Tibial nerve (tissue), 4 donors: ENCODE results near the gene LRRIQ3. TPM values are rescaled to one million over a fixed set of nuclear protein-coding genes. Genes with fewer than 3 reads are reported as not detected.

Source experiments
- DNase-seq, 2 donors: peaks; one replicate each; pipeline ENCODE4 v3.0.0-alpha.2; 2019; ENCODE audit warnings: low spot score in 2 of 2
- H3K27ac ChIP-seq, 4 donors: fragments of 200-600 bp; sonication (generic) in 3 of 4; one replicate each; pipeline ENCODE4 v1.5.1; 2017 to 2019; ENCODE audit warnings: mild to moderate bottlenecking in 1 of 4
- H3K27me3 ChIP-seq, 2 donors: fragments of 200-600 bp; sonication (generic) in 1 of 2; one replicate each; pipeline versions ENCODE4 v1.5.1 to v1.6.0; 2017 to 2019
- H3K36me3 ChIP-seq, 3 donors: fragments of 200-600 bp; sonication (generic); one replicate each; pipeline ENCODE4 v1.5.1; 2018 to 2019
- H3K4me1 ChIP-seq, 4 donors: fragments of 200-600 bp; sonication (generic) in 3 of 4; one replicate each; pipeline ENCODE4 v1.5.1; 2017 to 2019
- H3K4me3 ChIP-seq, 4 donors: fragments of 200-600 bp; sonication (generic) in 3 of 4; one replicate each; pipeline ENCODE4 v1.5.1; 2017 to 2019; ENCODE audit warnings: mild to moderate bottlenecking in 1 of 4, moderate library complexity in 1 of 4
- H3K9me3 ChIP-seq, 4 donors: fragments of 200-600 bp; sonication (generic) in 3 of 4; one replicate each; pipeline ENCODE4 v1.5.1; 2017 to 2019
- EP300 ChIP-seq, 2 donors: sonication (generic); formaldehyde crosslinking; IDR thresholded peaks; one replicate each; pipeline ENCODE4 v1.6.1; 2017; ENCODE audit warnings: antibody characterized with exemption in 2 of 2, mild to moderate bottlenecking in 1 of 2
- POLR2A ChIP-seq, 2 donors: fragments of 450-650 bp; IDR thresholded peaks; one replicate each; pipeline ENCODE4 v1.6.1; 2017; ENCODE audit warnings: antibody characterized with exemption in 2 of 2, mild to moderate bottlenecking in 2 of 2, moderate library complexity in 2 of 2
- WGBS, 2 donors: methylation state at CpG; one replicate each; pipeline ENCODE4 v1.1.5; 2018; 5-methylcytosine and 5-hydroxymethylcytosine counted together
- total RNA-seq, 4 donors: library from RNA; depleted of rRNA; stranded (reverse); fragments of >200 nt; gene quantifications; one replicate each; pipeline ENCODE4 v1.1.0, GENCODE V29; 2016
- TF ChIP-seq, protein P1 (sequence below), 5 experiments: fragments of 200-600 bp in 3 of 5; fragments of 450-650 bp in 2 of 5; sonication (generic) in 3 of 5; IDR thresholded peaks; one replicate each; pipeline ENCODE4 v1.5.1; 2016 to 2019; ENCODE audit warnings: antibody characterized with exemption in 5 of 5, mild to moderate bottlenecking in 3 of 5, moderate library complexity in 2 of 5

Gene LRRIQ3
- total RNA-seq, 4 donors from 2014 or later = 0.20 to 1.3 (median 0.55) TPM

DNA sequence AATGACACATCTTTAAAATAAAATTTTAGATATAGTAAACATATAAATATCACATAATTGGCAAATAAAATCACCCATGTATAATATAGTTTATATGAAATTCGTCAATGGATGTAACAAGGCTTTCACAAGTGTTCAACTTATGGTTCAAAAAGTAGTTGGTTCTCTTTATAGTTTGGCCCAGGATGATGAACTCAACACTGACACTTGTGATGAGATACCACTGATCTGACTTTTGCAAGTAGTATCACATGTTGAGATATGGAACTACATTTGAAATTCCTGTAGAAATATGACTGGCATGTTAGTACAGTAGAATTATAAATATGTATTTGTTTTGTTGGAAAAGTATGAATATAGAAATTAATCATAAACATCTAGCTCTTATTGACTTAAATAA is 39.1 kb upstream of the LRRIQ3 start:
- Histone ChIP-seq H3K27me3 (no peaks in the 10 kb centered on the region), H3K27ac (no peak overlapping the region), H3K4me3 (no peak overlapping the region), H3K36me3 (peaks cover 0 to 26% (median 0%) of the 10 kb centered on the region in 3 donors), H3K9me3 (no peaks in the 10 kb centered on the region), H3K4me1 (no peaks in the 10 kb centered on the region)
- DNase-seq = no peak
- WGBS, 2 donors = 92 to 94% methylated on average over 1 of the region's 1 CpG
- TF ChIP-seq, protein P1, sequence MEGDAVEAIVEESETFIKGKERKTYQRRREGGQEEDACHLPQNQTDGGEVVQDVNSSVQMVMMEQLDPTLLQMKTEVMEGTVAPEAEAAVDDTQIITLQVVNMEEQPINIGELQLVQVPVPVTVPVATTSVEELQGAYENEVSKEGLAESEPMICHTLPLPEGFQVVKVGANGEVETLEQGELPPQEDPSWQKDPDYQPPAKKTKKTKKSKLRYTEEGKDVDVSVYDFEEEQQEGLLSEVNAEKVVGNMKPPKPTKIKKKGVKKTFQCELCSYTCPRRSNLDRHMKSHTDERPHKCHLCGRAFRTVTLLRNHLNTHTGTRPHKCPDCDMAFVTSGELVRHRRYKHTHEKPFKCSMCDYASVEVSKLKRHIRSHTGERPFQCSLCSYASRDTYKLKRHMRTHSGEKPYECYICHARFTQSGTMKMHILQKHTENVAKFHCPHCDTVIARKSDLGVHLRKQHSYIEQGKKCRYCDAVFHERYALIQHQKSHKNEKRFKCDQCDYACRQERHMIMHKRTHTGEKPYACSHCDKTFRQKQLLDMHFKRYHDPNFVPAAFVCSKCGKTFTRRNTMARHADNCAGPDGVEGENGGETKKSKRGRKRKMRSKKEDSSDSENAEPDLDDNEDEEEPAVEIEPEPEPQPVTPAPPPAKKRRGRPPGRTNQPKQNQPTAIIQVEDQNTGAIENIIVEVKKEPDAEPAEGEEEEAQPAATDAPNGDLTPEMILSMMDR (IDR thresholded peaks at IDR 0.05) = no peak
- TF ChIP-seq EP300 (IDR thresholded peaks at IDR 0.05) = no peak
- TF ChIP-seq POLR2A (IDR thresholded peaks at IDR 0.05) = no peak

DNA sequence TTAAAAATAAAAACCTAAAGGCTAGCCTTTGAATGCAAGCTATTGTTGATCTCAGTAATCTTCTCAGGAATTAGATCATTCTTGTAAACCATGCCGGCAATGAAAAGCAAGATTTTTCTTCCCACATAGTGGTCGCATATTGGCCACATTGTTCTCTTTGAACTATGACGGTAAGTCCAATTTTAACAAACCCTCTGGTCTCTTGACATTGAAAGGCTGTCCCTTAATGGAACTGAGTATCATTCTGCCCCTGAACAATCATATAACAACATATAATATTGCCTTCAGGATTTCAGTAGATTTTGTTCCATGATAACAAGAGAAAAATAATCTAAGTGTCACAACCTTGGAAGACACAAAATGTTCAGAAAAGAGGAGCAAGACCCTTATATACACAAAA is 38.5 kb upstream of the LRRIQ3 start:
- Histone ChIP-seq H3K4me1 (no peaks in the 10 kb centered on the region), H3K36me3 (peaks cover 0 to 26% (median 0%) of the 10 kb centered on the region in 3 donors), H3K27me3 (no peaks in the 10 kb centered on the region), H3K4me3 (no peak overlapping the region), H3K27ac (no peak overlapping the region), H3K9me3 (no peaks in the 10 kb centered on the region)
- WGBS, 2 donors = 62 to 82% methylated on average over 3 of the region's 3 CpGs
- TF ChIP-seq POLR2A (IDR thresholded peaks at IDR 0.05) = no peak
- TF ChIP-seq, protein P1 (IDR thresholded peaks at IDR 0.05) = no peak
- TF ChIP-seq EP300 (IDR thresholded peaks at IDR 0.05) = no peak
- DNase-seq = no peak

DNA sequence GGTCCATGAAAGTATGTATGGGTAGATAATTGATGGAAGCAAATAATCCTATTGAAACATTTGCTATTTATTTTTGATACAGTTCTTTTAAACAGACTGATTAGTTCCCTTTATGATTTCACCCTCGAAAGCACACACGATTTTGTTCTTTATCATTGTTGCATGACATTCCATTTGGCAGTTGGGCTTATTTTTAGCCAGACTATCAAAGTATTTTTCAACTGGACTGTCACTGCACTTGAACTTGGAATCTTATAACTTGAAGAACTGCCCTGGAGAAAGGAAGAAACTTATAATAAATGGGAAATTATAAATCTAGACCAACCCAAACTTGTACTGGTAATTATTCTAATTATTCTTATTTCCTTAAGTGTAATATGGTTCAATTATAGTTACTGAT is 37.2 kb upstream of the LRRIQ3 start, which contains the start of gene TNNI3K:
Gene TNNI3K, plus strand, starts transcription at position 235 of the 400 bp plus-strand sequence. Its CDS starts 65 bp downstream, at position 300.
- H3K27me3 ChIP-seq = no peaks in the 10 kb centered on the region
- H3K36me3 ChIP-seq = peaks cover 0 to 20% (median 0%) of the 10 kb centered on the region in 3 donors
- TF ChIP-seq EP300 (IDR thresholded peaks at IDR 0.05) (no peak), POLR2A (IDR thresholded peaks at IDR 0.05) (no peak)
- TF ChIP-seq, protein P1 (IDR thresholded peaks at IDR 0.05) = no peak
- 84 to 89% methylated on average over 2 of the region's 2 CpGs for WGBS, 2 donors
- no peak within 1 kb of the TSS for H3K27ac ChIP-seq
- no peaks in the 10 kb centered on the region for H3K4me1 ChIP-seq
- no peak within 1 kb of the TSS for H3K4me3 ChIP-seq
- no peaks in the 10 kb centered on the region for H3K9me3 ChIP-seq
- DNase-seq = no peak

DNA sequence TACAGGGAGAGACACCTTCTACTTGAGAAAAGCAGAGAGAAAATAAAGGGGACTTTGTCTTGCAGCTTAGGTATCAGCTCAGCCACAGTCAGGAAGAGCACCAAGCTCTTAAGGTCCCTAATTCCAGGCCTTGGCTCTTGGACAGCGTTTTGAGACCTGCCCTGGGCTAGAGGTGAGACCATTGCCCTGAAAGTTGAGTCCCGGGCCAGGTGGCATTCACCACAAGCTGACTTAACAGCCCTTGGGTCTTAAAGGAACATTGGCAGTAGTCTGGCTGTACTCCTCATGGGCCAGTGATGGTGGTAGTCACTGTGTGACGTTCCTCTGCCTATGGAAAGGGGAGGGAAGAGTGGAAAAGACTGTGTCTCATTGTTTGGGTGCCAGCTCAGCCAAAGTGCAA is 25.5 kb upstream of the LRRIQ3 start:
- H3K4me1 ChIP-seq = no peaks in the 10 kb centered on the region
- TF ChIP-seq POLR2A (IDR thresholded peaks at IDR 0.05) (no peak), EP300 (IDR thresholded peaks at IDR 0.05) (no peak)
- TF ChIP-seq, protein P1 (IDR thresholded peaks at IDR 0.05) = no peak
- no peak for DNase-seq
- H3K36me3 ChIP-seq = peaks cover 0 to 16% (median 0%) of the 10 kb centered on the region in 3 donors
- H3K4me3 ChIP-seq = no peak overlapping the region
- peaks cover 0 to 30% (median 8%) of the 10 kb centered on the region in 4 donors for H3K9me3 ChIP-seq
- H3K27ac ChIP-seq = no peak overlapping the region
- no peaks in the 10 kb centered on the region for H3K27me3 ChIP-seq
- 81 to 84% methylated on average over 3 of the region's 3 CpGs for WGBS, 2 donors

DNA sequence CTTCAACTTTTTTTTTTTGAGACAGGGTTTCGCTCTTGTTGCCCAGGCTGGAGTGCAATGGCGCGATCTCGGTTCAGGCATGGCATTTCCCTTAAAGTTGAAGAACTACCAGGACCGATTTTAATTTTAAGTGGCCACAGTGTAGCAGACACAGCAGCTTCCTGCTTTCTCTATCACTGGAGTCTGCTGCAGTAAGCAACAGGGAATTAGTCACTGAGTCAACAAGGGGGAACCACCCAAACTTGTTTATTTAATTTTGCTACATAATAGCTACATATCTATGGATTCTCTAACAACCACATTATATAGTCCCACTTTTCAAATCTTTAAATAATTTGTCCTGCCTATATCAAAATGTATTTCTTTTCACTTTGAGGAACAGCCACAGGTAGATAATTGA is 24.7 kb upstream of the LRRIQ3 start:
- Histone ChIP-seq H3K4me3 (no peak overlapping the region), H3K4me1 (no peaks in the 10 kb centered on the region), H3K27ac (no peak overlapping the region), H3K9me3 (peaks cover 0 to 24% (median 6%) of the 10 kb centered on the region in 4 donors), H3K27me3 (no peaks in the 10 kb centered on the region), H3K36me3 (peaks cover 0 to 16% (median 0%) of the 10 kb centered on the region in 3 donors)
- no peak for DNase-seq
- no peak for TF ChIP-seq EP300 (IDR thresholded peaks at IDR 0.05)
- TF ChIP-seq, protein P1 (IDR thresholded peaks at IDR 0.05) = no peak
- TF ChIP-seq POLR2A (IDR thresholded peaks at IDR 0.05) = no peak
- WGBS, 2 donors = 94 to 99% methylated on average over 5 of the region's 5 CpGs
